Measurements from ENCODE around the gene TTYH2.

TTYH2 gene

DNA sequence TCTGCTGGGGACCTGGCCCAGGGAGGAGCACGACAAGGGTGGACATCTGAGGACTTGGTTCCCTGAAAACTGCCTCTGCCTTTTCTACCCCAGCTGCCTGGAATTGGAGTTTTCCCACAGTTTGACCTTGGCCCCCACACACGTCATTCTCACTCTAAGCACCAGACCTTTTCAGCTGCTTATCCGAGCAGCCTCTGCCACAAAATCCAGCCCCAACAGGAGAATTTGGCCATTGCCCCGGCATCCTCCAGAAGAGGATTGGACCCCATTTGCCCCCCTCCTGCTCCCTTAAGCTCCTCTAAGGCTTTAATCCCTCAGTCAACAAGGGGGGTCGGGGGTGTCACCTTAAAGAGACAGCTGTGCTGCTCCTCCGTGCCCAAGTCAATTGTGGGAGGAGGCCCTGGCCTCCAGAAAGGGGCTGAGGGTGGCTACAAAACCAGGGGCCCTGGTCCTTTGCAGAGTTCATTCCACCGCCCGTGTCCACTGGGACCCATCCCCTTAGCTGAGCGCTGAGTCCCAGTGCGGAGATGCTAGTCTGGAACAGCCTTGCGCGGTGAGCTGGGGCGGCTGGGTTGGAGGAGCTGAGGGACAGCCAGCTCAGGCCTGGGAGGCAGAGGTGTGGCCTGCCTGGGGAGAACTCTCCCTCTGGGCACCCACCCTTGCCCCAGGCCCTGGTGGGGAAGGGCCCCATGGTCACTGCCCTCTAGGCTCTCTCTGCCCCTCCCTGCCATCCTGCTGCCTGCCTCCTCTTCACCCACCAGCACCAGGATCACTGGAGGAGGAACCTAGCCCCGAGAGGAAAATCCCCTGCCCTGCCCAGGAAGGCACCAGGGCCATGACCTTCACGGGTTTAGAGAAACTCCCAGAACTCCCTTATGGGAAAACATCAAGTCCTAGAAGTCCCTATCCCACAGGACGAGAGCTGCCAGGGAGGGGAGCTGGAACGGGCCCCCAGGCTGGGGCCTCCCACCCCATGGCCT, 18.8 kb downstream of the TTYH2 start:
- H2BK120ac ChIP-seq (ENCODE audit: low read depth, low read length), result no peak overlapping the region

DNA sequence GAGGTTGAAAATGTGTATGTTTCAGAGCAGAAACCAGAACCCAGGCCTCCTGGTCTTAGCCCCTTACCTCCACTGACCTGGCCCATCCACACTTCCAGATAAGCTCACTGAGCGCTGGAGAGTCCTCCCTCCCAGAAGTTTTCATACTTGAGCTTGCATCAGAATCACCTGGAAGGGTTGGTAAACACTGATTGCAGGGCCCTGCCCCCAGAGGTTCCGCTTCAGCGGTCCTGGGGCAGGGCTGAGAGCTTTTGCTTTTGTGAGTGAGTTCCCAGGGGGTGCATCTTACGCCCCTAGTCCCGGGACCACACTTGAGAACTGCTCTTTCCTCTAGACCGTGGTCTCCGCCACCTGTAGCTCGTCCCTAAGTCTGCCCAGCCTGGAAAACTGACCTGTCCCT, 20.6 kb downstream of the TTYH2 start:
- Histone ChIP-seq H3K4ac (ENCODE audit: low read depth in 1 of 2, low read length in 2 of 2) (no peak overlapping the region), H3K27me3 (ENCODE audit: control insufficient read depth in 1 of 2, insufficient read depth in 1 of 2, low read length in 2 of 2) (peaks cover 6 to 14% of the 10 kb centered on the region in 2 experiments), H2BK5ac (ENCODE audit: low read depth, low read length, poor library complexity, severe bottlenecking) (no peak overlapping the region), H3K27ac (ENCODE audit: low read length, poor library complexity, severe bottlenecking) (no peak overlapping the region), H4K91ac (ENCODE audit: low read length) (no peak overlapping the region), H3K36me3 (ENCODE audit: control insufficient read depth in 1 of 2, insufficient read depth in 2 of 2, low read depth in 1 of 2, low read length in 2 of 2) (no peaks in the 10 kb centered on the region), H2AK5ac (ENCODE audit: low read length, severe bottlenecking) (no peak overlapping the region), H2BK15ac (ENCODE audit: low read depth, poor library complexity, severe bottlenecking) (no peak overlapping the region), H3K4me2 (ENCODE audit: low read length, poor library complexity, severe bottlenecking) (no peak overlapping the region), H3K14ac (ENCODE audit: low read length in 2 of 2) (no peak overlapping the region), H2AFZ (ENCODE audit: low read depth, low read length) (no peak overlapping the region), H3K4me1 (ENCODE audit: control insufficient read depth, insufficient read depth, low read depth, low read length) (peaks cover 1% of the 10 kb centered on the region), H3K18ac (ENCODE audit: low read depth in 1 of 2, low read length in 2 of 2) (no peak overlapping the region), H2BK12ac (ENCODE audit: low read length in 2 of 2) (no peak overlapping the region), H3K79me1 (replicated peaks; ENCODE audit: low read length, poor library complexity, severe bottlenecking) (no peaks in the 10 kb centered on the region), H3K9ac (ENCODE audit: low read length) (no peak overlapping the region), H4K8ac (ENCODE audit: low read length) (no peak overlapping the region), H3K4me3 (ENCODE audit: insufficient read depth in 1 of 2, low read depth in 1 of 2, low read length in 2 of 2) (no peak overlapping the region), H2BK120ac (ENCODE audit: low read depth, low read length) (no peak overlapping the region), H3K9me3 (ENCODE audit: control insufficient read depth, low read length) (no peaks in the 10 kb centered on the region), H3K23ac (ENCODE audit: low read length in 2 of 2) (no peak overlapping the region)
- WGBS, result 89% methylated on average over 8 of the region's 8 CpGs
- no peak for DNase-seq

More for the DNA sequence above, 18.8 kb downstream of the TTYH2 start:
- peaks cover 6 to 20% of the 10 kb centered on the region in 2 experiments for H3K27me3 ChIP-seq (ENCODE audit: control insufficient read depth in 1 of 2, insufficient read depth in 1 of 2, low read length in 2 of 2)
- H3K36me3 ChIP-seq (ENCODE audit: control insufficient read depth in 1 of 2, insufficient read depth in 2 of 2, low read depth in 1 of 2, low read length in 2 of 2), result no peaks in the 10 kb centered on the region
- H3K4me1 ChIP-seq (ENCODE audit: control insufficient read depth, insufficient read depth, low read depth, low read length), result peaks cover 1% of the 10 kb centered on the region
- peak overlapping the region; percentile 24 for H4K8ac ChIP-seq (ENCODE audit: low read length)
- no peak overlapping the region for H2BK12ac ChIP-seq (ENCODE audit: low read length in 2 of 2)
- H3K23ac ChIP-seq (ENCODE audit: low read length in 2 of 2), result peak overlapping the region in 1 of 2 experiments; percentile 24
- no peak overlapping the region for H3K14ac ChIP-seq (ENCODE audit: low read length in 2 of 2)
- no peaks in the 10 kb centered on the region for H3K79me1 ChIP-seq (replicated peaks; ENCODE audit: low read length, poor library complexity, severe bottlenecking)
- H3K4me3 ChIP-seq (ENCODE audit: insufficient read depth in 1 of 2, low read depth in 1 of 2, low read length in 2 of 2), result no peak overlapping the region
- H3K18ac ChIP-seq (ENCODE audit: low read depth in 1 of 2, low read length in 2 of 2), result no peak overlapping the region
- WGBS, result 82% methylated on average over 17 of the region's 17 CpGs
- no peak overlapping the region for H3K4me2 ChIP-seq (ENCODE audit: low read length, poor library complexity, severe bottlenecking)
- no peak overlapping the region for H2AFZ ChIP-seq (ENCODE audit: low read depth, low read length)
- DNase-seq, result no peak
- no peak overlapping the region for H3K27ac ChIP-seq (ENCODE audit: low read length, poor library complexity, severe bottlenecking)
- H3K9me3 ChIP-seq (ENCODE audit: control insufficient read depth, low read length), result no peaks in the 10 kb centered on the region
- no peak overlapping the region for H2BK5ac ChIP-seq (ENCODE audit: low read depth, low read length, poor library complexity, severe bottlenecking)
- no peak overlapping the region for H2BK15ac ChIP-seq (ENCODE audit: low read depth, poor library complexity, severe bottlenecking)
- no peak overlapping the region for H3K9ac ChIP-seq (ENCODE audit: low read length)
- H3K4ac ChIP-seq (ENCODE audit: low read depth in 1 of 2, low read length in 2 of 2), result no peak overlapping the region
- H4K91ac ChIP-seq (ENCODE audit: low read length), result no peak overlapping the region
- no peak overlapping the region for H2AK5ac ChIP-seq (ENCODE audit: low read length, severe bottlenecking)

DNA sequence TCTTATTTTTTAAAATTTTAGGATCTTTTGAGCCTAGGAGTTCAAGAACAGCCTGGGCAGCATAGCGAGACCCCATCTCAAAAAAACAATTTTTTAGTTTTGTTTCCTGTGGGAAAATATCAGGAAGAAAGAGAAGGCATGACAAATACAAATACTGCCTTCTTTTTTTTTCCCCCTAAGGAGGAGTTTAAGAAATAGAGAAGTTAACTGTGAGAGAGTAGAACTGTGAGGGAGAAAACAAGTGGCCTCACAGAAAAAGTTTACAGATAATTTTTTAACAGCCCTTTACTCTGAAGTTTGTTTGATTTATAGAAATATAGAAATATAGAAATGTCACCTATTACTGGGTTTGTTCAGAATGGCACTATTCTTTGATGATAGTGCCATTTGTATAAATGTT, 21.1 kb downstream of the TTYH2 start:
- Histone ChIP-seq H2BK120ac (ENCODE audit: low read depth, low read length) (no peak overlapping the region), H3K27ac (ENCODE audit: low read length, poor library complexity, severe bottlenecking) (no peak overlapping the region), H4K8ac (ENCODE audit: low read length) (no peak overlapping the region), H2BK12ac (ENCODE audit: low read length in 2 of 2) (no peak overlapping the region), H3K4me2 (ENCODE audit: low read length, poor library complexity, severe bottlenecking) (no peak overlapping the region), H3K18ac (ENCODE audit: low read depth in 1 of 2, low read length in 2 of 2) (no peak overlapping the region), H3K79me1 (replicated peaks; ENCODE audit: low read length, poor library complexity, severe bottlenecking) (no peaks in the 10 kb centered on the region), H3K27me3 (ENCODE audit: control insufficient read depth in 1 of 2, insufficient read depth in 1 of 2, low read length in 2 of 2) (peaks cover 8 to 13% of the 10 kb centered on the region in 2 experiments), H3K36me3 (ENCODE audit: control insufficient read depth in 1 of 2, insufficient read depth in 2 of 2, low read depth in 1 of 2, low read length in 2 of 2) (no peaks in the 10 kb centered on the region), H2BK5ac (ENCODE audit: low read depth, low read length, poor library complexity, severe bottlenecking) (no peak overlapping the region), H3K14ac (ENCODE audit: low read length in 2 of 2) (no peak overlapping the region), H4K91ac (ENCODE audit: low read length) (no peak overlapping the region), H2AFZ (ENCODE audit: low read depth, low read length) (no peak overlapping the region), H3K23ac (ENCODE audit: low read length in 2 of 2) (no peak overlapping the region), H3K4ac (ENCODE audit: low read depth in 1 of 2, low read length in 2 of 2) (no peak overlapping the region), H3K4me3 (ENCODE audit: insufficient read depth in 1 of 2, low read depth in 1 of 2, low read length in 2 of 2) (no peak overlapping the region), H3K4me1 (ENCODE audit: control insufficient read depth, insufficient read depth, low read depth, low read length) (peaks cover 1% of the 10 kb centered on the region), H2BK15ac (ENCODE audit: low read depth, poor library complexity, severe bottlenecking) (no peak overlapping the region), H2AK5ac (ENCODE audit: low read length, severe bottlenecking) (no peak overlapping the region), H3K9ac (ENCODE audit: low read length) (no peak overlapping the region), H3K9me3 (ENCODE audit: control insufficient read depth, low read length) (no peaks in the 10 kb centered on the region)
- WGBS, result no CpG with 5 or more reads among the region's 1 CpG
- no peak for DNase-seq

DNA sequence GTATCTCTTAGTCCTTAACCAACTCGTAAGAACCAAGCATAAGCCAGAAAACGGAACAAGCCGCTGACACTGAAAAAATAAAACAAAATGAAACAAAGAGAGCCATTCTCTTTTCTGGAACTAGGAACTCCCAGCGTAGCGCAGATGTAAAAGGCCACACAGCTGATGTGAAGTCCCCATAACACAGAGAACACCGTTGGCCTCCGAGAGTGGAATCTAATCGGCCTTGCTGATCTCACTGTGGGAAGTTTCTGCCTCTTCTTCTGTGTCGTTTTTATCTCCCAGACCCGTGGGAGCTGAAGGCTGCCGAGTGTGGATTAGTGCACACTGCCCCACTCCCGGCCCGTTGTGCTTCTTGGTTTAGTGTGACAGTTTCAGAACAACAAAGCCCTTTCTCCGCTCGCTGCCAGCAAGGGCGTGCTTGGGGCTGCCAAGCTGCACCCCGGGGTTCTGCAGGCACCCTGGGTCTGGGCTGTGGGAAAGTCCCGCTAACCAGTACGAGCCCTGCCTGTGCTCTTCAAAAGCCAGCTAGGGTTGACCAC, 21.7 kb downstream of the TTYH2 start:
- no peaks in the 10 kb centered on the region for H3K9me3 ChIP-seq (ENCODE audit: control insufficient read depth, low read length)
- peaks cover 11 to 13% of the 10 kb centered on the region in 2 experiments for H3K27me3 ChIP-seq (ENCODE audit: control insufficient read depth in 1 of 2, insufficient read depth in 1 of 2, low read length in 2 of 2)
- H3K23ac ChIP-seq (ENCODE audit: low read length in 2 of 2), result no peak overlapping the region
- no peak overlapping the region for H3K4ac ChIP-seq (ENCODE audit: low read depth in 1 of 2, low read length in 2 of 2)
- no peak overlapping the region for H2BK12ac ChIP-seq (ENCODE audit: low read length in 2 of 2)
- no peaks in the 10 kb centered on the region for H3K79me1 ChIP-seq (replicated peaks; ENCODE audit: low read length, poor library complexity, severe bottlenecking)
- H2BK5ac ChIP-seq (ENCODE audit: low read depth, low read length, poor library complexity, severe bottlenecking), result no peak overlapping the region
- H3K4me1 ChIP-seq (ENCODE audit: control insufficient read depth, insufficient read depth, low read depth, low read length), result peaks cover 1% of the 10 kb centered on the region
- no peak overlapping the region for H2AK5ac ChIP-seq (ENCODE audit: low read length, severe bottlenecking)
- no peak overlapping the region for H4K8ac ChIP-seq (ENCODE audit: low read length)
- H3K18ac ChIP-seq (ENCODE audit: low read depth in 1 of 2, low read length in 2 of 2), result no peak overlapping the region
- H2BK15ac ChIP-seq (ENCODE audit: low read depth, poor library complexity, severe bottlenecking), result no peak overlapping the region
- no peak overlapping the region for H3K4me2 ChIP-seq (ENCODE audit: low read length, poor library complexity, severe bottlenecking)
- no peaks in the 10 kb centered on the region for H3K36me3 ChIP-seq (ENCODE audit: control insufficient read depth in 1 of 2, insufficient read depth in 2 of 2, low read depth in 1 of 2, low read length in 2 of 2)
- no peak for DNase-seq
- H3K14ac ChIP-seq (ENCODE audit: low read length in 2 of 2), result no peak overlapping the region
- H2AFZ ChIP-seq (ENCODE audit: low read depth, low read length), result no peak overlapping the region
- no peak overlapping the region for H3K27ac ChIP-seq (ENCODE audit: low read length, poor library complexity, severe bottlenecking)
- WGBS, result 88% methylated on average over 19 of the region's 19 CpGs
- H3K9ac ChIP-seq (ENCODE audit: low read length), result peak overlapping the region; percentile 77
- no peak overlapping the region for H2BK120ac ChIP-seq (ENCODE audit: low read depth, low read length)
- no peak overlapping the region for H4K91ac ChIP-seq (ENCODE audit: low read length)
- peak overlapping the region in 1 of 2 experiments; percentile 68 for H3K4me3 ChIP-seq (ENCODE audit: insufficient read depth in 1 of 2, low read depth in 1 of 2, low read length in 2 of 2)
